PFSK-1 (cell line): ENCODE data around the gene LHX4.

Experiments used
- FOXP2 ChIP-seq: optimal IDR thresholded peaks from 2 replicates; pipeline ENCODE3; 2011; ENCODE audit warnings: borderline replicate concordance, control low read depth, inconsistent platforms; ENCODE audit not compliant: insufficient read depth; ENCODE audit errors: extremely low read length, extremely low read depth
- POLR2AphosphoS5 ChIP-seq: IDR thresholded peaks from 2 replicates; pipeline ENCODE4 v1.6.1; 2012; ENCODE audit warnings: low read depth, mild to moderate bottlenecking, control low read depth, low read length, moderate library complexity
- REST ChIP-seq, 2 experiments: IDR thresholded peaks; 2 replicates each; pipeline versions ENCODE4 v1.6.1 to v1.8.0; 2011 to 2012; ENCODE audit warnings: low read depth in 2 of 2, low read length in 2 of 2, control low read depth in 1 of 2, inconsistent platforms in 1 of 2, mild to moderate bottlenecking in 1 of 2, moderate library complexity in 1 of 2; ENCODE audit not compliant: insufficient read depth in 1 of 2
- SIN3A ChIP-seq: IDR thresholded peaks from 2 replicates; pipeline ENCODE4 v1.6.1; 2012; ENCODE audit warnings: mild to moderate bottlenecking, low read length, moderate library complexity, borderline replicate concordance; ENCODE audit not compliant: insufficient read depth
- TAF1 ChIP-seq: IDR thresholded peaks from 2 replicates; pipeline ENCODE4 v1.6.1; 2012; ENCODE audit warnings: low read length, control low read depth, borderline replicate concordance; ENCODE audit not compliant: insufficient read depth

LHX4 gene

DNA sequence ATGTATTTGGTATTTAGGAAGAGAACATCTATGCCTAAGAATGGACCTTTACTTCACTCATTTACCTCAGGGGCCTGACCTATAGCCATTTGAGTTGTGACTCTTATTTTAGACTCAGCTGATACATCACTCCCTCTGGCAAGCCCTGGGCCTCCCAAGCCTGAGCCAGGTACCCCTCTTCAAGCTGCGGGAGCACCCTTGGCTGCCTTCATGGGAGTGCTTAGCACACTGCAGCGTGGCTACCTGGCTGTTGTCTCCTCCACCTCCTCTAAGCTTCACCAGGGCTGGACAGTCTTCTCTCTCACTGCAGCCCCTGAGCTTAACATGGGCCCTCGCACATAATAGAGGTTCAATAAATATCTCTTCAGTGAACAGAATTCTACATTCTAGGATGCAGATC is 23.5 kb upstream of the LHX4 start:
- TF ChIP-seq SIN3A (no peak), TAF1 (no peak), FOXP2 (no peak), POLR2AphosphoS5 (no peak), REST (IDR thresholded peaks at IDR 0.05; ENCODE audit: insufficient read depth in 1 of 2, low read depth in 2 of 2, low read length in 2 of 2) (no peak)

- no peak for TF ChIP-seq POLR2AphosphoS5
- no peak for TF ChIP-seq FOXP2
These were observed 21.8 kb upstream of the LHX4 start for GRCh38 chr1:180208264-180208663.

- TF ChIP-seq REST (IDR thresholded peaks at IDR 0.05; ENCODE audit: insufficient read depth in 1 of 2, low read depth in 2 of 2, low read length in 2 of 2) (no peak), SIN3A (no peak), POLR2AphosphoS5 (no peak), FOXP2 (no peak), TAF1 (no peak)
These were observed 19.9 kb upstream of the LHX4 start for GRCh38 chr1:180210008-180210620.

DNA sequence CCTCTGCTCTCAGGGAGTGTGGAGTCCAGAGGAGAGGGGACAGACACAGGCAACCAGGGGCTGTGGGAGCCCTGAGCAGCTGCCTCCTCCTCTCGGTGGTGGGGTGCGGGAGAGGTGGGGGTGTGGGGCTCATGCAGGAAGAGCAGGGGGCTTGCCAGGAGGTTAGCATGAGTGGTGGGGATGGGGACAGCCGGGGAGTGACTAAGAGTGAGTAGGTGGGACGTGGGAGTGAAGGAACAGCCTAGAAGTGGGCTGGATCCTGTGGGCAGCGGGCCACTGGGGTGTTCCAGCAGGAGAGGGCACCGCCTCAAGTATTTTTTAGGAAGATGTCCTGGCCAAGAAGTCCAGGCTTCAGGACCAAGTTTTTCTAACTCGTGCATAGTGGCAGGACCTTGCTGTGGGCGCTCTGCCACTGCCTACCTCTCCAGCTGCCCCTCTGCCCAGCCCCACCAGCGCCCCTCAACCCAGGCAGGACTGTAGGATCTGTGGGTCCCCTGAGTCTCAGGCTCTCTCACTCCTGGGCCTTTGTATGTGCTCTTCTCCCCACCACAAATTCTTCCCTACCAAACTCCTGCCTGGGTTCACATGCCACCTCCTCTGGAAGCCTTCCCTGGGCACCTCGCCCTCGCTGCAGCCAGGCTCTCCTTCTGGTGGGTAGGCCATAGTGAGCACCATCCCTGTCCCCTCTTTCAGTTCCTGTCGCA is 18.8 kb upstream of the LHX4 start:
- no peak for TF ChIP-seq TAF1
- TF ChIP-seq SIN3A = no peak
- no peak for TF ChIP-seq FOXP2
- TF ChIP-seq REST (IDR thresholded peaks at IDR 0.05; ENCODE audit: insufficient read depth in 1 of 2, low read depth in 2 of 2, low read length in 2 of 2) = no peak
- TF ChIP-seq POLR2AphosphoS5 = no peak

GRCh38 chr1:180211860-180212229 is 18.2 kb upstream of the LHX4 start:
- TF ChIP-seq TAF1 = no peak
- no peak for TF ChIP-seq REST (IDR thresholded peaks at IDR 0.05; ENCODE audit: insufficient read depth in 1 of 2, low read depth in 2 of 2, low read length in 2 of 2)
- no peak for TF ChIP-seq POLR2AphosphoS5
- TF ChIP-seq SIN3A = no peak
- no peak for TF ChIP-seq FOXP2
